ENCODE data around the gene LUZP2.

Gene LUZP2

DNA sequence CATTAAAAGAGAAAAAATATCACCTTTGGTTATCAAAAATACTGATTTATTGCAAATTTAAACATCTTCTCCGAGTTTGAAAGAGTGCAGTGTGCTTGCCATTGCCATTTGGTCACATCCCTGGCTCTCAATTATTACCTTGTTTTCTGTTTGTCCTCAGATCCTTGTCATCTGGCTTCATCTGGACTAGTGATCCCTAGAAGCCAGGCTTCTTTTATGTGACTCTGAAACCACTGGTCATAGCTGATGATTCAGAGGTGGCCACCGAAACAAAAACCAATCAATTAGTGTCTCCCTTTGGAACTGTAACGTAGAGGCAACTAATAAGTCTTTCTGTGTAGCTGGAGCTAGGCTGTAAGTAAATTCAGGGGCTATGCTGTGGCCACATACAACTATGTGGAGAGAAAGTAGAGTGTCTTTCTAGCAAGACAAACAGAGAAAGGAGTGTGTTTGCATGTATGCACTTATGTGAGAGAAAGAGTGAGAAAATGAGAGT is 237.9 kb downstream of the LUZP2 start:
- DNase-seq = no peak

GRCh38 chr11:24738972-24739371 is 242.1 kb downstream of the LUZP2 start:
- DNase-seq = no peak

DNA sequence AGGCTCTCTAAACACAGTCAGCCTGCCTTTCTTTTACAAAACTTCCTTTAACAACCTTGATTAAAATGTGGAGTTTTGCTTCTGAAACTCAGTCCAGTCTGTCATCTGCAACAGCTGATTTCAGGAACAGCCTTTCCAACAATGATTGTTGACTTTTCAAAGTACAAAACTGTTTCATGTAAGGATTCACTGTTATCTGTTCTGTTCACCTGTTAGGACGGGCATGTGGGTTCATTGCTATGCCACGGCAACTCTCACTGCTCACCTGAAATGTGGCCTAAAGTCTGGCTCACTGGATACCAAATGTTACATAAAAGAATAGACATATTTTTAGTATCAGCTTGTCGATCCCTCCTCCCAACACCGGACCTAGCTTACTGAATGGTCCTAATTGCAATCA is 242.8 kb downstream of the LUZP2 start:
- DNase-seq = no peak

- no peak for DNase-seq
Measured at GRCh38 chr11:24747275-24748251, 250.7 kb downstream of the LUZP2 start.

- no peak for DNase-seq
Measured at GRCh38 chr11:24748261-24748660, 251.4 kb downstream of the LUZP2 start.

GRCh38 chr11:24754406-24754805 is 257.6 kb downstream of the LUZP2 start:
- DNase-seq = no peak

- no peak for DNase-seq
Measured at GRCh38 chr11:24755260-24755839, 258.5 kb downstream of the LUZP2 start.

GRCh38 chr11:24759742-24760141 is 262.9 kb downstream of the LUZP2 start:
- no peak for DNase-seq

DNA sequence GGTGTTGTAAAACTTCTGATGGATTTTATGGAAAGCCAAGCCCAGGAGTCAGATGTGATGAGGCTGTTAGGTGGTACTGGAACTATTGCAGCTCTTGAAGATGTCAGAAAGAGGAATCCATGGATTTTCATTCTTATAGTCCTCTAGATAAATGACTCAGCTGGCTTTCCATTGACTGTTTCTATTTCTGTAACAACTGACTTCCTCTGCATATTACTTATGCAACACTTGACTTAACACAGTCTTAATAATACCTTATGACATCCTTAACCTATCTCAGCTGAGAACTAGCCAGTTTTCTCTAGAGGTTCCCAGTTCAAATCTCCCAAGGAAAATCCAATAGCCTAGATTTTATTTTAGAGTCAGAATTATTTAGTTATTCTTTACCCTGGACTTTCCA is 263.8 kb downstream of the LUZP2 start:
- DNase-seq = no peak

DNA sequence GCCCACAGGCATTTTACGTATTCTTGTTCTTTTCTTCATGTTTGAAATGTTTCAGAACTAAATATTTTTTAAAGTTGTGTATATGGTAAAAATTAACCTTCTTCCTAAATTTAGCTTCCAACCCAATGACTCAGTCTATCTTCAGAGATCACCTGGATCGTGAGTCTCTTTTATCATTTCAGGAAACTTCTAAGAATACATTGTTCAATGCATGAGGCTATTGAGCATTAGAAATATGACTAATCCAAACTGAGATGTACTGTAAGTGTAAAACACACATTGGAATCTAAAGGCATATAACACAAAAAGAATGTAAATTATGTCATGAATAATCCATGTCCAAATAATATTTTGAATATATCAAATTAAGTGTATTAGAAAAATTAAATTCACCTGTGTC is 265.2 kb downstream of the LUZP2 start:
- DNase-seq = no peak

- DNase-seq = no peak
Measured at GRCh38 chr11:24767411-24767810, 270.6 kb downstream of the LUZP2 start.

- no peak for DNase-seq
Measured at GRCh38 chr11:24773322-24773721, 276.5 kb downstream of the LUZP2 start.

GRCh38 chr11:24779791-24780190 is 282.9 kb downstream of the LUZP2 start:
- DNase-seq = no peak

DNA sequence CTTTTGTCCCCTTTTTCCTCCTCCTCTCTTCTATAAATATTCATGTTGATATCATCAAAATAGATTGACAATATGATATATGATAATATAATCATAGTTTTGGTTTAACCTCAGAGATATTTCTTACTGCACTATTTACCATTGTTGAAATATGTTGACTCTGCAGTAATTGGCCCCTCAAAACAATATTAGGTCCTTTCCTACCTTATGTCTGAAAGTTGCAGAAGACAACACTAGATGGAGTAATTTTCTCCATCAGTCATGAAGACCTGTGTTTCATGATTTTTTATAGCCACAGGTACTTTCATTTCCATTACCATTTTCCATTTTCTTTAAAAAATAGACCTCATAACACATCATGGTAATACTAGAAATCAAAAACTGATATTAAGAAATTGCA is 284.4 kb downstream of the LUZP2 start:
- no peak for DNase-seq

DNA sequence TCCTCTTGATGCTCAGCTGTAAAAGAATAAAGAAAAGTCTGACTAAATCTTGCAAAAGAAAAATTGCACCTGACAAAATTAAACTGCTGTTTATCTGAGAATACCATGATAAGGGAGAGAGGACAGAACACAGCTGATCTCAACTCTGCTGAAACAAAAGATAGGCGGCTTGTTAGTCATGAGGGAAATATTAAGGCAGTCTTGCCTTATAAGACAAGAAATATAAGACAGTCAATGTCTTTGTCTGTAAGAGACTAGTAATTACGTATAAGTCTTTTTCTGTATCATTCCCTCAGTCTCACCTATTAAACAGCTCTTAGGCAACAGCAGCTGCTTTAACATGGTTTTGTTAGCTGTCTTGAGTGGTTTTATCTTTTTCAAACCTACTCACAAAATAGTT is 296.6 kb downstream of the LUZP2 start:
- no peak for DNase-seq

GRCh38 chr11:24794064-24794463 is 297.2 kb downstream of the LUZP2 start:
- DNase-seq = no peak

GRCh38 chr11:24805671-24806070 is 308.8 kb downstream of the LUZP2 start:
- no peak for DNase-seq

GRCh38 chr11:24808173-24808572 is 311.3 kb downstream of the LUZP2 start:
- DNase-seq = no peak

- DNase-seq = no peak
Measured at GRCh38 chr11:24819006-24819405, 322.2 kb downstream of the LUZP2 start.

GRCh38 chr11:24819863-24820434 is 323.1 kb downstream of the LUZP2 start:
- no peak for DNase-seq

DNA sequence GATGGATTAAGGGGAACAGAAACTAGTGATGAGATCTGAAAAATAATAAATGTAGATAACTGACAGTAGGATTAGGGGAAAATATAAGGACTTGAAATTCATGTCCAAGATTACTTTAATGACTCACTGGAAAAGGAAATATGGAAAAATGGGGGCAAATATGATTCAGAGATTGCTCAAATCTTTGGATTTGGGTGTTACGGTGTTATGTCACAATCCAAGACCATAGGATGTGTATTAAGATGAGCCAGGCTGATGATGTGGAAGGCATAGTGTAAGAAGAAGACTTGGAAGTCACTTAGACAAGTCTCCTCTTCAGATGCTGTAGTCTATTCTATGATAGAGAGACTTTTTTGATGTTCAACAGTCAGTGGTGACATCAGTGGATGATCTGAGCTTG is 323.7 kb downstream of the LUZP2 start:
- DNase-seq = no peak

DNA sequence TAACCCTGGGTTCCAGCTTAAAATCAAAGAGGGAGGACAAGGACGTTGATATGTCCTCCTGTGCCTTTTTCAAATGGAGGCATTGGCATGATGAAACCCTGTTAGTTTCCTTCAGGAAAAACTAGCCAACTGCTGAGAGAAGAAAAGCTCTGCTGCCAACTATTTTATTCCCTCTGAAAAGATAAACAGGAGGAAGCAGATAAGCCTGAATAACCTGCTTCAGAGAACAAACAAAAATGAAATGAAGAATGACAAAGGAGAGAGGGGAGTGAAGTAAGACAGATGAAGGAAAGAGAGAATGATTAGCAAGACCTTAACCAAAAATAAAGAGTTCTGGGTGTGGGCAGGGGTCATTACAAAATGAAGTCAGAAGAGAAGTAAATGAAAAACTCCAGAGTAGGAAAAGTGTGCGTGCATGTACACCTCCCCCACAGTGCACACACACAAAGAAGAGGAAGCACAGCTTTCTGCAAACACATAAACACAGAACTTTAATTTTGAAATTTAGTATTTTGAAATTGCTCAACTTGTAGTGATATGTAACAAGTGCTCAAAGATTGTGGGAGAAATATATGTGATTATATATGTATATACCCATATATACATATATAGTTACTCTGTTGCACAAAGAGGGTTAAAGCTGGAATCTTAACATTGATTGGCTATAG is 332.2 kb downstream of the LUZP2 start:
- DNase-seq = no peak

- no peak for DNase-seq
Measured at GRCh38 chr11:24833573-24833972, 336.7 kb downstream of the LUZP2 start.
